ENCODE data around the gene CFAP77.

DNA sequence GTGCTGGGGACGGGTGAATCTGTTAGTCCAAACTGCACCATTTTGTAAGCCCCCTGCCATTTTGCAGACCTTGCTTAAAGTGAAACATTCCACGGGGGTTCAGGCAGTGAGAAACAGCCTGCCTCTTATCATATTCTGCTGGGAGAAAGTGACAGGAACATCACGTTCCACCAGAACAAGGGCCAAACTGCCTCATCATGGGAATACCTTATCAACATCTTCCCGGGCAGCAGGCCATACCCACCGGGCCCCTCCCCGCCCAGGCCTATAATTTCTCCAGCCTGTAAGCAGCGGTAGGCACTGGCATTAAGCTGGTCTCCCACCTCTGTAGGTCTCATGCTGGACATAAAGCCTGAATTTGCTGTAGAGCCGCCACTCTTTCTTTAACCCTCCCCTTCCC, 1.5 kb upstream of the CFAP77 start:
- TF ChIP-seq, protein P1, sequence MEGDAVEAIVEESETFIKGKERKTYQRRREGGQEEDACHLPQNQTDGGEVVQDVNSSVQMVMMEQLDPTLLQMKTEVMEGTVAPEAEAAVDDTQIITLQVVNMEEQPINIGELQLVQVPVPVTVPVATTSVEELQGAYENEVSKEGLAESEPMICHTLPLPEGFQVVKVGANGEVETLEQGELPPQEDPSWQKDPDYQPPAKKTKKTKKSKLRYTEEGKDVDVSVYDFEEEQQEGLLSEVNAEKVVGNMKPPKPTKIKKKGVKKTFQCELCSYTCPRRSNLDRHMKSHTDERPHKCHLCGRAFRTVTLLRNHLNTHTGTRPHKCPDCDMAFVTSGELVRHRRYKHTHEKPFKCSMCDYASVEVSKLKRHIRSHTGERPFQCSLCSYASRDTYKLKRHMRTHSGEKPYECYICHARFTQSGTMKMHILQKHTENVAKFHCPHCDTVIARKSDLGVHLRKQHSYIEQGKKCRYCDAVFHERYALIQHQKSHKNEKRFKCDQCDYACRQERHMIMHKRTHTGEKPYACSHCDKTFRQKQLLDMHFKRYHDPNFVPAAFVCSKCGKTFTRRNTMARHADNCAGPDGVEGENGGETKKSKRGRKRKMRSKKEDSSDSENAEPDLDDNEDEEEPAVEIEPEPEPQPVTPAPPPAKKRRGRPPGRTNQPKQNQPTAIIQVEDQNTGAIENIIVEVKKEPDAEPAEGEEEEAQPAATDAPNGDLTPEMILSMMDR (conservative IDR thresholded peaks at IDR 0.05; ENCODE audit: low read depth, low read length): no peak
- TF ChIP-seq SMC3 (IDR thresholded peaks at IDR 0.05; ENCODE audit: low read depth, low read length) (no peak), POLR2A (IDR thresholded peaks at IDR 0.05; ENCODE audit: low read depth, low read length) (no peak), NFE2L2 (IDR thresholded peaks at IDR 0.05; ENCODE audit: low read depth, low read length) (no peak), RAD21 (IDR thresholded peaks at IDR 0.05; ENCODE audit: low read length) (no peak), MXI1 (IDR thresholded peaks at IDR 0.05; ENCODE audit: borderline replicate concordance, low read depth, low read length) (no peak), CEBPB (IDR thresholded peaks at IDR 0.05; ENCODE audit: low read depth, low read length) (no peak)
